Esophagus muscularis mucosa (tissue), 4 donors: ENCODE data around the gene TMEM97. TPM values are rescaled to one million over a fixed set of nuclear protein-coding genes. Genes with fewer than 3 reads are reported as not detected.
A peak's percentile ranks its signal among the peaks of the same experiment; 100 is the strongest.

Experiments
- DNase-seq: peaks from one replicate; pipeline ENCODE4 v3.0.0-alpha.2; 2017; ENCODE audit errors: extremely low spot score
- H3K27ac ChIP-seq, 4 donors: fragments of 200-600 bp; sonication (generic); replicated peaks in 1 of 4; 1 replicate in 3 of 4; 2 replicates in 1 of 4; pipeline ENCODE4 v1.5.1; 2016 to 2019; ENCODE audit warnings: mild to moderate bottlenecking in 1 of 4
- H3K27me3 ChIP-seq, 4 donors: fragments of 200-600 bp; sonication (generic); one replicate each; pipeline versions ENCODE4 v1.5.1 to v1.6.0; 2016 to 2019
- H3K36me3 ChIP-seq, 4 donors: fragments of 200-600 bp; sonication (generic); one replicate each; pipeline ENCODE4 v1.5.1; 2016 to 2019
- H3K4me1 ChIP-seq, 4 donors: fragments of 200-600 bp; sonication (generic); one replicate each; pipeline ENCODE4 v1.5.1; 2016 to 2019
- H3K4me3 ChIP-seq, 4 donors: fragments of 200-600 bp; sonication (generic); 1 replicate in 2 of 4; 2 replicates in 2 of 4; pipeline ENCODE4 v1.5.1; 2016 to 2019; ENCODE audit warnings: mild to moderate bottlenecking in 4 of 4, moderate library complexity in 1 of 4
- H3K9me3 ChIP-seq, 4 donors: fragments of 200-600 bp; sonication (generic); 1 replicate in 3 of 4; 2 replicates in 1 of 4; pipeline ENCODE4 v1.5.1; 2016 to 2019
- EP300 ChIP-seq: sonication (generic); formaldehyde crosslinking; IDR thresholded peaks from one replicate; pipeline ENCODE4 v1.6.1; 2017; ENCODE audit warnings: antibody characterized with exemption
- POLR2A ChIP-seq: fragments of 450-650 bp; IDR thresholded peaks from one replicate; pipeline ENCODE4 v1.6.1; 2017; ENCODE audit warnings: antibody characterized with exemption, moderate library complexity, mild to moderate bottlenecking, low read depth
- POLR2AphosphoS5 ChIP-seq, 2 donors: sonication (generic); formaldehyde crosslinking; IDR thresholded peaks; one replicate each; pipeline ENCODE4 v1.6.1; 2017; ENCODE audit warnings: antibody characterized with exemption in 2 of 2
- WGBS: methylation state at CpG from one replicate; pipeline ENCODE4 v1.1.5; 2018; 5-methylcytosine and 5-hydroxymethylcytosine counted together
- intact Hi-C: fragments of 100-400 bp; cut with DNase I; formaldehyde crosslinking; loops from one replicate; pipeline ENCODE4 v1.15.1; 2023
- total RNA-seq, 4 donors: library from RNA; depleted of rRNA; stranded (reverse); fragments of >200 nt; gene quantifications; one replicate each; pipeline versions ENCODE4 v1.1.0 to v1.2.1, GENCODE V29; 2016
- TF ChIP-seq, protein P1 (sequence below), 3 experiments: fragments of 200-600 bp in 2 of 3; fragments of 450-650 bp in 1 of 3; sonication (generic) in 2 of 3; IDR thresholded peaks; one replicate each; pipeline ENCODE4 v1.5.1; 2017 to 2019; ENCODE audit warnings: antibody characterized with exemption in 3 of 3, mild to moderate bottlenecking in 2 of 3, moderate library complexity in 1 of 3

The TMEM97 gene
- total RNA-seq, 4 donors from 2014 or later: 5.8 to 10.8 (median 10.1) TPM

DNA sequence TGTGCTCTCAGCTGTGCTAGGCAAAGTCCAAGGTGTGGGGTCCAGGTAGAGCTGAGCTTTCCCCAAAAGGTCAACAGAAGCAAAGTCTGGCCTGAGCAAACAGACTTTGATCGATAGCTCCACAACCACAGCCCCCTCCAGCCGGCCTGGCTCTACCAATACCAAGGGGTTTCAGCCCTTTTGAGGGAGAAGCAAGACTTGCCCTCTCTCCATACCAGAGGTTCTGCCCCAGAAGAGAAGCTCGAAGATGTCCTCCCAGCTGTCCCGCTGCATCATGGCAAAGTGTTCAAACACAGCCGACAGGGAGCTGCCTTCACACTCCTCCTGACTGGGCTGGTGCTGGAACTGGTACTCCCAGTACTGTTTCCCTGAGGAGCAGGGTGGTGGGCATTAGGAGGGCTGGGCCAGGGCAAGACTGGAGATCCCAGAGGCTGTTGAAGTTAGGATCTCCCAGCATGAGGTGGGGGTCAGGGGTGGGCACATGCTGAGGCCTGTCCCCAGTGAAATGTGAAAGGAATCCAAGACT, 49.4 kb downstream of the TMEM97 start:
- H3K27me3 ChIP-seq: no peaks in the 10 kb centered on the region
- peaks cover 11 to 33% (median 27%) of the 10 kb centered on the region in 4 donors for H3K36me3 ChIP-seq
- WGBS: 81% methylated on average over 3 of the region's 5 CpGs
- no peak overlapping the region for H3K4me3 ChIP-seq
- H3K9me3 ChIP-seq: no peaks in the 10 kb centered on the region
- DNase-seq: no peak
- H3K27ac ChIP-seq: no peak overlapping the region
- peaks cover 26 to 33% (median 28%) of the 10 kb centered on the region in 4 donors for H3K4me1 ChIP-seq
- TF ChIP-seq POLR2AphosphoS5 (IDR thresholded peaks at IDR 0.05) (no peak), EP300 (no peak)
- TF ChIP-seq, protein P1, sequence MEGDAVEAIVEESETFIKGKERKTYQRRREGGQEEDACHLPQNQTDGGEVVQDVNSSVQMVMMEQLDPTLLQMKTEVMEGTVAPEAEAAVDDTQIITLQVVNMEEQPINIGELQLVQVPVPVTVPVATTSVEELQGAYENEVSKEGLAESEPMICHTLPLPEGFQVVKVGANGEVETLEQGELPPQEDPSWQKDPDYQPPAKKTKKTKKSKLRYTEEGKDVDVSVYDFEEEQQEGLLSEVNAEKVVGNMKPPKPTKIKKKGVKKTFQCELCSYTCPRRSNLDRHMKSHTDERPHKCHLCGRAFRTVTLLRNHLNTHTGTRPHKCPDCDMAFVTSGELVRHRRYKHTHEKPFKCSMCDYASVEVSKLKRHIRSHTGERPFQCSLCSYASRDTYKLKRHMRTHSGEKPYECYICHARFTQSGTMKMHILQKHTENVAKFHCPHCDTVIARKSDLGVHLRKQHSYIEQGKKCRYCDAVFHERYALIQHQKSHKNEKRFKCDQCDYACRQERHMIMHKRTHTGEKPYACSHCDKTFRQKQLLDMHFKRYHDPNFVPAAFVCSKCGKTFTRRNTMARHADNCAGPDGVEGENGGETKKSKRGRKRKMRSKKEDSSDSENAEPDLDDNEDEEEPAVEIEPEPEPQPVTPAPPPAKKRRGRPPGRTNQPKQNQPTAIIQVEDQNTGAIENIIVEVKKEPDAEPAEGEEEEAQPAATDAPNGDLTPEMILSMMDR (IDR thresholded peaks at IDR 0.05): no peak
- intact Hi-C loops: no loop called here

DNA sequence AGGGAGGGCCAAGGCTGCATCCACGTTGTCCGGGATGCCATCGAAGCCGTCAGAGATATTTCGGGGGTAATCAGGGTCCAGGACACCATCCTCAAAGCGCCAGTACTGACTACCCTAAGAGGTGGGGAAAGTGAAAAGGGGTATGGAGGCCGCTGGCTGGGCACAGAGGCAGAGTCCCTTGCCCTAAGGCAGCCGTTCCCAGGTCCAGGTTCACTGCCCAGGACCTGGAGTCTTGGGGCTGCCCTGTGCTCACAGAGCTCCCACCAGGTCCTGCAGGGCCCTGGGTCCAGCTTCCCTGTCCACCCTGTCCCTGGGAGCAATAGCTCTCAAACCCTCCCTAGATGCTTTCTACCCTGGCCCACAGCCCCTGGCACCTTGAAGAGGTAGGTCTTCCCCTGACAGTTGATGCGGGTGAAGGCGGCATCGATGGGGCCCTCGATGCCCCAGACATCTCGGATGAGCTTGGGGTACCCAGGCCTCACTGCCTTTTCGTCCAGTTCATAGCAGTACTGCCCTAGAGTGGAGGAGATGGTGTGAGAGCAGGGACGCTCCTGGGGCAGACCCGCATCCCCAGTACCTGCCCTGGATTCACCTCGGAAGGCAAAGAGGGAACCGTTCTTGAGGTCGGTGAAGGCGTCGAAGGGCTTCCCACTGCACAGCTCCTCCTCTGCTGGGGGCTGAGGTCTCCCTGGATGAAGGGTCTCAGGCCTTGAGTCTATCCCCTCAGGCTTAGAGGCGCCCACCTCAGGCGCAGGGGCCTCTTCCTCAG, 50.1 kb downstream of the TMEM97 start:
- peaks cover 30 to 38% (median 33%) of the 10 kb centered on the region in 4 donors for H3K4me1 ChIP-seq
- no peaks in the 10 kb centered on the region for H3K9me3 ChIP-seq
- WGBS: 89% methylated on average over 17 of the region's 23 CpGs
- TF ChIP-seq EP300 (no peak), POLR2A (no peak), POLR2AphosphoS5 (IDR thresholded peaks at IDR 0.05) (no peak)
- TF ChIP-seq, protein P1 (IDR thresholded peaks at IDR 0.05): no peak
- no peaks in the 10 kb centered on the region for H3K27me3 ChIP-seq
- no peak overlapping the region for H3K4me3 ChIP-seq
- no peak for DNase-seq
- H3K36me3 ChIP-seq: peaks cover 4 to 26% (median 20%) of the 10 kb centered on the region in 4 donors
- intact Hi-C loops: no loop called here
- H3K27ac ChIP-seq: no peak overlapping the region

DNA sequence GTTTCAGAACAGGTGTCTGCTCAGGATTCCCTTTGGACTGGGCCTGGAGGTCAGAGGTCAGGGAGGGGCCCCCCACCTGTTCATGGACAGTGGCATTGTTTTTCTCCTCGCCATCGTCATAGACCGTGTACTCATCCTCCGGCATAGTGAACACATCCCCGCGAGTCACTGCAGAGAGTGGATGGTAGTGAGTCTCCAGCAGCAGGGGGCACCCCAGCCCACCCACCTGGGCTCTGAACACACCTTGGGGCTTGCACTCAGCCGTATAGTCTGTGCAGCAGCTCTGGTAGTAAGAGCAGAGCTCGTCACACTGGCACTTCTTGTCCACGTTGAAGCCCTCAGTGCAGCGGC, 50.7 kb downstream of the TMEM97 start:
- WGBS: 75% methylated on average over 8 of the region's 10 CpGs
- Histone ChIP-seq H3K36me3 (peaks cover 0 to 21% (median 14%) of the 10 kb centered on the region in 4 donors), H3K9me3 (no peaks in the 10 kb centered on the region), H3K4me3 (no peak overlapping the region), H3K4me1 (peaks cover 30 to 38% (median 33%) of the 10 kb centered on the region in 4 donors), H3K27me3 (no peaks in the 10 kb centered on the region), H3K27ac (peak overlapping the region in 3 of 4 donors; percentile 65 to 83 (median 82))
- no peak for DNase-seq
- TF ChIP-seq, protein P1 (IDR thresholded peaks at IDR 0.05): no peak
- TF ChIP-seq POLR2AphosphoS5 (IDR thresholded peaks at IDR 0.05): no peak
- no peak for TF ChIP-seq POLR2A
- no peak for TF ChIP-seq EP300
- intact Hi-C loops: no loop called here

DNA sequence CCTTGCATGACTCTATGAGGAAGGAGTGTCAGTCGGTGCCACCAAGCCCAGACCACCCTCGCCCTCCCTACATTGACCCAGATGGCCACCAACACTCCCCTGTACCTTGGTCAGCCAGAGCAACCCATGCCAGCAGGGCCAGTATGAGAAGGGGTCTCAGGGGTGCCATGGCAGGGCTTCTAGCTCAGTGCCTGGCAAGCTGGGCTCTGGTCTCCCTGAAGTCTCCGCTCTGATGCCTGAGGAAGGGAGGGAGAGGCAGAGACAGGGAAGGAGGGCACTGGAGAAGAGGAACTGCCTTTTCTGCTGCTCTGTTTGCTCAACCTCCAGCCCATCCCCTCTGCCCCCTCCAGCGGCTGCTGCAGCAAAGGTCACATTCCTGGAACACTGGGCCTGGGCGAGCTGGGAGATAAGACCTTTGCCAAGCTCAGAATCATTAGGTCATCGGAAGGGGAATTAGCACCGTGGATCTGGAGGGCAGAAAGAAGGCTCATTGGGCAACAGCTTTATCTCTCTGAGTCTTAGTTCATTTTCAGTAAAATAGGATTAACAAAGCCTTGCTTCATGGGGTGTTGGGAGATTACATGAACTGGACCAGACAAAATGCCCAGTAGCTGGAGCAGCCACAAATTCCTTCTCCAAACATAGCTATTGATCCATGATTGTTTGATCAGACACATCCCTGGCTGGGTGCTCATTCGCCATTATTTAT, 51.2 kb downstream of the TMEM97 start, which contains the start of gene VTN:
Gene VTN, minus strand, starts transcription at position 273 of the 709 bp plus-strand sequence. Its CDS starts 104 bp downstream, at position 169.
- no peaks in the 10 kb centered on the region for H3K27me3 ChIP-seq
- TF ChIP-seq EP300 (no peak), POLR2AphosphoS5 (IDR thresholded peaks at IDR 0.05) (no peak), POLR2A (no peak)
- TF ChIP-seq, protein P1 (IDR thresholded peaks at IDR 0.05): no peak
- DNase-seq: no peak
- intact Hi-C loops: no loop called here
- peak within 1 kb of the TSS; percentile 55 to 65 (median 63) for H3K4me3 ChIP-seq
- peaks cover 0 to 17% (median 9%) of the 10 kb centered on the region in 4 donors for H3K36me3 ChIP-seq
- H3K9me3 ChIP-seq: no peaks in the 10 kb centered on the region
- peak within 1 kb of the TSS; percentile 65 to 83 (median 79) for H3K27ac ChIP-seq
- peaks cover 30 to 38% (median 33%) of the 10 kb centered on the region in 4 donors for H3K4me1 ChIP-seq
- WGBS: 33% methylated on average over 8 of the region's 8 CpGs
